ENCODE results near the gene ARL16.

- TF ChIP-seq POLR2AphosphoS5 (IDR thresholded peaks at IDR 0.05): no peak
- no peak for TF ChIP-seq CTCF (IDR thresholded peaks at IDR 0.05)
- no peak for TF ChIP-seq POLR2A (IDR thresholded peaks at IDR 0.05)
Measured at GRCh38 chr17:81672954-81673353, 10.6 kb downstream of the ARL16 start.
